Hematopoietic multipotent progenitor cell treated with erythropoietin and hydrocortisone succinate and interleukin-3 and kit ligand, for 4 days (in vitro differentiated cells): Measurements from ENCODE around the gene ROR2.

Source experiments
- DNase-seq: peaks from one replicate; pipeline ENCODE4 v3.0.0-alpha.2; 2015

ROR2 gene

DNA sequence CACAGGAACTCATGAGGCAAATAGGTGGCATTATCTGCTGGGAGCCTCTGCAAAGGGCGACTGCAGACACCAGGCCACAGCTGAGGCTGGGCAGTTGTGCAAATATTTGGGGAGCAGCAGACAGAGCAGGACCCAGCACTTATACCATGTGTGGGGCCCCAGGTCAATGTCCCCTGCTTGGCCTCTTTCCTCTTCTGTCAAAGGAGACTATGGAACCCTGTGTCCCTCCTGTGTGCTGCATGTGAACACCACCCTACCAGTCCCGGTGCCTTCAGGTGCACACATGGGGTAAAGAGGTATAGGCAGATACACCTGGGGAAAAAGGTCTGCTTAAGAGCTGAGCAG is 50.8 kb downstream of the ROR2 start:
- no peak for DNase-seq

- DNase-seq = peak; percentile 15
These were observed 51.4 kb downstream of the ROR2 start for GRCh38 chr9:91898451-91899218.

- no peak for DNase-seq
These were observed 52.8 kb downstream of the ROR2 start for GRCh38 chr9:91897201-91897600.

DNA sequence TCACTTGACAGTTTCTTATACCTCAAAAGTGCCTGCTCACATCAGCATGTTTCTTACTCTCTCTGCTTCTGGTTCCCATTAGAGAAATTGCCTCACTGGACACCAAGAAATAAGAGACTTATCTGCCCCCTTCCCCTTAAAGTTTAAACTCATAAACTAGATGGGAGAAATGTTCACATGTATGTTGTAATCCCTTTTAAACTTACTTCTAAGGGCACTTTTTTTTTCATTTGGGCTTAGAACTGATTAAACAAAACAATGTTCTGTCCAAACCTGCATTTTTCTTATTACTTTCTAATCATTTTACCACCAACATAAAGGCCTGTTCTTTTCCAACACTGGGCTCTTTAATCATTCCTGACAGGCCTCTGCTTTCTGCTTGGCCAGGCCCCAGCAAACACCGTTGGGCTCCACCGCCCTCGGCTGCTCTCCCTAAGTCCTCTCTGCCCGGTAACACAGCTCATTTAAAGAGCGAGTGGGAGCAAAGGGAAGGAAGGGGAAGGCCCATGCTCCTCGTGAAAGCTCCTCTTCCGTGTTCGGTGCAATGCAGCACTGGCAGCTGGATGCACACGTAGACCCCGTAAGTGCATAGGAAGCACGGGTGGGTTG is 53.4 kb downstream of the ROR2 start:
- DNase-seq = peak; percentile 52

GRCh38 chr9:91896097-91896496 is 53.9 kb downstream of the ROR2 start:
- DNase-seq = peak; percentile 61

- no peak for DNase-seq
These were observed 55.5 kb downstream of the ROR2 start for GRCh38 chr9:91894536-91894935.

DNA sequence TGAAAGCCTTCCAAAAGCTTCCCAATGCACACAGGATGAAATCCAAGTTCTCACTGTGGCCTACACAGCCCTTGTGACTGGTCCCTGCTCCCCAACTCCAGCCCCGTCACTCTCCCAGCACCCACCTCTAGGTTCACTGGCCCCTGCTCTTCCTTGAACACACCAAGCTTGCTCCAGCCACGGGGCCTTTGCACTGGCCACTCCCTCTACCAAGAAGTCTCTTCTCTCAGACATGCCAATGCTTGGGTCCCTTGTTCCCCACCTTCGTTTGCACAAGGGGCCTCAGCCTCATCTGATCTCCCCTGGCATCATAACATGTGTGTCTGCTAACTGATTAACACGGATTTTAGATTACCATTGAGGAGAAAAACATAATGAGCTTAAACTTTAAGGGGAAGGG is 56.0 kb downstream of the ROR2 start:
- DNase-seq = no peak

- no peak for DNase-seq
These were observed 58.1 kb downstream of the ROR2 start for GRCh38 chr9:91891915-91892314.

GRCh38 chr9:91890662-91891061 is 59.4 kb downstream of the ROR2 start:
- no peak for DNase-seq

DNA sequence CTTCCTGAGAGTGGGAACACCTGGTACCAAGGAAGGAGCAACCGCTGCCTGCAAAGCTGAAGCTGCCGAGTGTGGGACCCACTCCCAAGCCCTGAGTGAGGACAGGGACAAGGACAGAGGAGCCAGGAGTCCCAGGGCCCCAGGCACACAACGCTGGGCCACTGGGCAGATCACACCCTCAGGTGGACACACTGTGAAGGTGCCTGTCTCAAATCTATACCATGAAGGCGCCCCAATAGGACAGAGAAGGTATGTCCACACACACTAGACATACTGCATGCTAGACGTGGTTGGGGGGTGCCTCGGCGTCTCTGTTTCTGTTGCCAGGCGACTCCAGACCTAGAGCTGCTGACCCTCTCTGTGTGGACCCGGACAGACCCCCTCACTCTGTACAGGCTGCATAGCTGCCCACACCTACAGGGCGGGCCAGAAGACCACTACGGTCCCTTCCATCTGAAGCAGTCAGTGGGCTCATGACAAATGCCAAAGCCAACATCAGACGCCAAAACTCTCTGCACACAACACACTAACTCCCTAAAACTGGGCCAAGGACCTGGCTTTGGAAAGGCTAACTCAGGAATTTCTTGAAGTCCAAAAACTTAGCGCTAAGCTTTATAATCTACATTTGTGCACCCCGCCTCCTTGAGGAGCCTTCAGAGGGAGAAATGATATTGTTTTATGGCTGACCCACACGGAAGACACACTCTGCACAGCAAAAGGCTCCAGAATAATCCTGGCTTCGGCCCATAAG is 60.7 kb downstream of the ROR2 start:
- no peak for DNase-seq

- no peak for DNase-seq
These were observed 63.5 kb downstream of the ROR2 start for GRCh38 chr9:91886414-91887076.

DNA sequence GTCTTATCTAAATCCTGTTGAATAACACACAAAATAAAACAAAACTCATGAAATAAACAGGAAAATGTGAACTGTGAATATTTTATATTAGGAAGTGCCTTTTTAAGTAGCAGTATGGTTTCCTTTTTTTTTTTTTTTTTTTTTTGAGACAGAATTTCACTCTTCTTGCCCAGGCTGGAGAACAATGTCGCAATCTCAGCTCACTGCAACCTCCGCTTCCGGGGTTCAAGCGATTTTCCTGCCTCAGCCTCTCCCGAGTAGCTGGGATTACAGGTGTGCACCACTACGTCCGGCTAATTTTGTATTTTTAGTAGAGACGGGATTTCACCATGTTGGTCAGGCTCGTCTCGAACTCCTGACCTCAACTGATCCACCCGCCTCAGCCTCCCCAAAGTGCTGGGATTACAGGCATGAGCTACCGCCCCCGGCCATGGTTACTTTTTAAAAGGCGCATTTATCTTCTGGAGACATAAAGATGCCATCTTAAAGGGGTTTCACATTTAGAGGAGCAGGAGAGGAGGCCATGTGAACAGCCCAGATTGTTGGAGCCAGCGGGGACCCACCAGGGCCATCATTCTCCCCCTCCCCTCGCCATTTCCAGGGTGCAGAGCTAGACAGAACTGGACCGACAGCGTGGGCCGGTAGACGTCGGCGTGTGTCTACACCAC is 64.1 kb downstream of the ROR2 start:
- no peak for DNase-seq

- no peak for DNase-seq
These were observed 65.0 kb downstream of the ROR2 start for GRCh38 chr9:91884696-91885687.

- no peak for DNase-seq
These were observed 65.9 kb downstream of the ROR2 start for GRCh38 chr9:91884153-91884552.

DNA sequence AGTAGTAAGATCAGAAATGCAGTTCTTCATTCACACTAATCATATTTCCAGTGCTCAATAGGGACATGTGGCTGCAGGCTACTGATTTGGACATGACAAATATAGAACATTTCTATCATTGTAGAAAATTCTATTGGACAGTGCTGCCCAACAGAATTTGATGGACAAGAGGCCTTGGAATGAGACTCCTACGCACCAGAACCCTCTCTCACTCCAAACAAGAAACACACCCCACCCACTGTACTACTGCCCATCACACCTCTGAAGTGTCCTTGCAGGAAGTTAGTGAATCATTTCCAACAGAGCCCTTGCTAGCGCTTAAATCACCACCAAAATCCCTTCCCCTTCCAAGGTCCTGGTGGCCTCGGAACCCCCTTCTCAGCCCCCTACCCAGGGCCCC is 66.5 kb downstream of the ROR2 start:
- no peak for DNase-seq

GRCh38 chr9:91882627-91883026 is 67.4 kb downstream of the ROR2 start:
- DNase-seq = peak; percentile 30

DNA sequence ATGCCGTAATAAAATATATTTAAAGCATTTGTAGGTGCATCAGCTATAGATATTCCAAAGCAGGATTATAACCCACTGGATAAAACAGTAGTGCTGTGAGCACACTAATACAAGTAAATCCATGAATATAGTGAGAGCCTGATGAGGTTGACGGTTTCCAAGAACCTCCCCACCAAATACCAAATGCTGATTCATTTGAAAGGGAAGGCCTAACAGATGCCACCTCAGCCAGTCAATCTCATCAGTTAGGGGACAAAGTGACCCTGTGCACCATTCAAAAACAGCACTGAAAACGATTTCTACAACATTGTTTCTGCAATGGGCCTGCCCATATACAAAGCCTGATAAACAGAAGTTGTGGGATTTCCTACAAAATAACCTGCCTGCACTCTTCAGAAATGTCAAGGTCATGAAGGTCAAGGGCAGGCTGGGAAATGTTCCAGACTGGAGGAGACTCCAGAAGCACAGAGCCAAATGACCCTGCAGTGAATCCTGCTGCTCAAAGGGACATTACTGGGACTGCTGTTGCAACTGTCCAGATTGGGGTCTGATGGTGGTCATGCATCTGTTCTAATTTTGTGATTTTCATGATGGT is 69.6 kb downstream of the ROR2 start:
- DNase-seq = no peak

GRCh38 chr9:91879231-91879630 is 70.8 kb downstream of the ROR2 start:
- no peak for DNase-seq

- no peak for DNase-seq
These were observed 76.4 kb downstream of the ROR2 start for GRCh38 chr9:91873637-91874051.

GRCh38 chr9:91868732-91869391 is 81.2 kb downstream of the ROR2 start:
- no peak for DNase-seq

- DNase-seq = no peak
These were observed 82.3 kb downstream of the ROR2 start for GRCh38 chr9:91867740-91868139.
